IMR-90 (cell line): ENCODE measurements around the gene CGNL1. TPM values are rescaled to one million over a fixed set of nuclear protein-coding genes. Genes with fewer than 3 reads are reported as not detected.

Experiments used
- ATAC-seq: fragments of 200-7000 bp; cut with Tn5 transposase; 2 replicates; pipeline ENCODE4 v1.9.1; 2020; ENCODE audit warnings: low read depth, mild to moderate bottlenecking, moderate library complexity
- BruUV-seq: library from RNA; stranded (reverse); fragments of 400-500 nt; replicated peaks from 2 replicates; lab custom pipeline; 2021; lab: Mats Ljungman, UMichigan
- CTCF ChIA-PET: fragments of 300-600 bp; formaldehyde crosslinking; extraction: SDS; loops from one replicate; lab custom pipeline; 2021; ENCODE audit warnings: antibody characterized with exemption; lab: Yijun Ruan, JAX
- POLR2A ChIA-PET: fragments of 300-600 bp; sonication (Branson Sonifier 250); formaldehyde crosslinking; loops from one replicate; lab custom pipeline; 2022; ENCODE audit warnings: antibody characterized with exemption; ENCODE audit not compliant: unreplicated experiment; lab: Charles Lee
- DNase-seq: peaks from one replicate; pipeline ENCODE4 v3.0.0; 2013
- H2AFZ ChIP-seq: replicated peaks from 2 replicates; pipeline ENCODE3; 2013; ENCODE audit warnings: low read length, mild to moderate bottlenecking; ENCODE audit not compliant: poor library complexity
- H2AK5ac ChIP-seq: 2 replicates; pipeline ENCODE4 v1.6.1; 2013; ENCODE audit warnings: low read depth, low read length, inconsistent platforms
- H2AK9ac ChIP-seq: replicated peaks from 2 replicates; pipeline ENCODE3; 2013; ENCODE audit warnings: mild to moderate bottlenecking, low read depth, low read length, moderate library complexity; ENCODE audit not compliant: poor library complexity
- H2BK120ac ChIP-seq: 2 replicates; pipeline ENCODE4 v1.6.1; 2013; ENCODE audit warnings: low read depth, low read length, inconsistent platforms
- H2BK15ac ChIP-seq: 3 replicates; pipeline ENCODE4 v1.6.1; 2013; ENCODE audit warnings: low read depth, low read length, inconsistent platforms
- H2BK20ac ChIP-seq: 2 replicates; pipeline ENCODE4 v1.6.1; 2013; ENCODE audit warnings: low read depth, mild to moderate bottlenecking, inconsistent platforms, low read length, moderate library complexity
- H2BK5ac ChIP-seq: 2 replicates; pipeline ENCODE4 v1.6.1; 2013; ENCODE audit warnings: mild to moderate bottlenecking, low read depth, low read length, inconsistent platforms; ENCODE audit not compliant: poor library complexity, severe bottlenecking
- H3K14ac ChIP-seq: replicated peaks from 2 replicates; pipeline ENCODE4 v1.6.1; 2013; ENCODE audit warnings: low read depth, low read length, inconsistent platforms
- H3K18ac ChIP-seq: 2 replicates; pipeline ENCODE4 v1.6.1; 2013; ENCODE audit warnings: low read depth, low read length, control low read depth
- H3K23ac ChIP-seq: 2 replicates; pipeline ENCODE4 v1.6.1; 2013; ENCODE audit warnings: low read depth, low read length, inconsistent platforms
- H3K27ac ChIP-seq: 2 replicates; pipeline ENCODE4 v1.5.1; 2013; ENCODE audit warnings: mild to moderate bottlenecking, control low read depth, low read length; ENCODE audit not compliant: insufficient read depth
- H3K27me3 ChIP-seq: 2 replicates; pipeline ENCODE4 v1.6.1; 2013; ENCODE audit warnings: low read length; ENCODE audit not compliant: control insufficient read depth, insufficient read depth
- H3K36me3 ChIP-seq: 2 replicates; pipeline ENCODE4 v1.6.1; 2013; ENCODE audit warnings: low read length, mixed read lengths; ENCODE audit not compliant: control insufficient read depth, insufficient read depth
- H3K4ac ChIP-seq: 2 replicates; pipeline ENCODE4 v1.6.1; 2013; ENCODE audit warnings: low read depth, low read length, inconsistent platforms
- H3K4me1 ChIP-seq: 2 replicates; pipeline ENCODE4 v1.6.1; 2013; ENCODE audit warnings: low read length, mixed read lengths; ENCODE audit not compliant: control insufficient read depth, insufficient read depth
- H3K4me2 ChIP-seq: 2 replicates; pipeline ENCODE4 v1.6.1; 2013; ENCODE audit warnings: low read depth, mild to moderate bottlenecking, control low read depth, low read length, moderate library complexity
- H3K4me3 ChIP-seq: 2 replicates; pipeline ENCODE4 v1.5.1; 2013; ENCODE audit warnings: low read depth, mild to moderate bottlenecking, control low read depth, low read length, moderate library complexity; ENCODE audit not compliant: insufficient read depth
- H3K56ac ChIP-seq: 2 replicates; pipeline ENCODE4 v1.6.1; 2013; ENCODE audit warnings: low read length, inconsistent platforms; ENCODE audit not compliant: insufficient read depth; ENCODE audit errors: extremely low read depth
- H3K79me1 ChIP-seq, 2 experiments: 2 replicates each; pipeline ENCODE4 v1.6.1; 2013; ENCODE audit warnings: low read length in 2 of 2, inconsistent platforms in 1 of 2, low read depth in 1 of 2
- H3K9ac ChIP-seq: 2 replicates; pipeline ENCODE4 v1.6.1; 2013; ENCODE audit warnings: low read depth, low read length, control low read depth
- H3K9me1 ChIP-seq: 2 replicates; pipeline ENCODE4 v1.6.1; 2013; ENCODE audit warnings: low read length, inconsistent platforms; ENCODE audit not compliant: insufficient read depth
- H3K9me3 ChIP-seq: 2 replicates; pipeline ENCODE4 v1.6.1; 2013; ENCODE audit warnings: low read length; ENCODE audit not compliant: control insufficient read depth, insufficient read depth
- H4K20me1 ChIP-seq: 2 replicates; pipeline ENCODE4 v1.6.1; 2013; ENCODE audit warnings: low read length, inconsistent platforms; ENCODE audit not compliant: insufficient read depth
- H4K5ac ChIP-seq: 2 replicates; pipeline ENCODE4 v1.6.1; 2013; ENCODE audit warnings: mild to moderate bottlenecking, low read depth, low read length, control low read depth
- H4K8ac ChIP-seq, 2 experiments: 2 replicates each; pipeline ENCODE4 v1.6.1; 2013; ENCODE audit warnings: low read depth in 2 of 2, low read length in 2 of 2, control low read depth in 1 of 2, inconsistent platforms in 1 of 2
- H4K91ac ChIP-seq: 2 replicates; pipeline ENCODE4 v1.6.1; 2013; ENCODE audit warnings: low read depth, low read length, inconsistent platforms; ENCODE audit not compliant: insufficient read depth
- BHLHE40 ChIP-seq: fragments of 150-350 bp; IDR thresholded peaks from 2 replicates; pipeline ENCODE4 v1.6.1; 2016; ENCODE audit warnings: mild to moderate bottlenecking, low read depth, low read length
- CEBPB ChIP-seq: IDR thresholded peaks from 2 replicates; pipeline ENCODE4 v1.6.1; 2012; ENCODE audit warnings: low read depth, low read length, improper control_type of control experiment
- CHD1 ChIP-seq: IDR thresholded peaks from 2 replicates; pipeline ENCODE4 v1.6.1; 2012; ENCODE audit warnings: low read depth, low read length, improper control_type of control experiment
- FOS ChIP-seq: fragments of 150-350 bp; IDR thresholded peaks from 2 replicates; pipeline ENCODE4 v1.6.1; 2016; ENCODE audit warnings: low read depth, low read length
- MAFK ChIP-seq: IDR thresholded peaks from 2 replicates; pipeline ENCODE4 v1.6.1; 2012; ENCODE audit warnings: low read depth, low read length, improper control_type of control experiment
- MAZ ChIP-seq: IDR thresholded peaks from 2 replicates; pipeline ENCODE4 v1.6.1; 2012; ENCODE audit warnings: low read depth, mild to moderate bottlenecking, low read length, improper control_type of control experiment, moderate library complexity, borderline replicate concordance
- MXI1 ChIP-seq: IDR thresholded peaks from 2 replicates; pipeline ENCODE4 v1.6.1; 2012; ENCODE audit warnings: low read depth, mild to moderate bottlenecking, low read length, moderate library complexity, borderline replicate concordance
- NFE2L2 ChIP-seq: fragments of 150-350 bp; IDR thresholded peaks from 2 replicates; pipeline ENCODE4 v1.6.1; 2016; ENCODE audit warnings: low read depth, mild to moderate bottlenecking, low read length
- POLR2A ChIP-seq: IDR thresholded peaks from 2 replicates; pipeline ENCODE4 v1.6.1; 2012; ENCODE audit warnings: mild to moderate bottlenecking, low read depth, low read length
- RAD21 ChIP-seq: IDR thresholded peaks from 2 replicates; pipeline ENCODE4 v1.6.1; 2012; ENCODE audit warnings: low read length, improper control_type of control experiment
- RCOR1 ChIP-seq: IDR thresholded peaks from 2 replicates; pipeline ENCODE4 v1.6.1; 2012; ENCODE audit warnings: mild to moderate bottlenecking, low read length, improper control_type of control experiment; ENCODE audit not compliant: insufficient replicate concordance
- RFX5 ChIP-seq: IDR thresholded peaks from 2 replicates; pipeline ENCODE4 v1.8.0; 2012; ENCODE audit warnings: low read depth, mild to moderate bottlenecking, low read length, moderate library complexity
- SMC3 ChIP-seq: fragments of 150-350 bp; IDR thresholded peaks from 2 replicates; pipeline ENCODE4 v1.6.1; 2016; ENCODE audit warnings: low read depth, mild to moderate bottlenecking, antibody characterized with exemption, low read length, moderate library complexity
- WGBS, 2 experiments: methylation state at CpG; one replicate each; pipeline versions ENCODE4 v1.1.5 to v1.1.7; 2013; ENCODE audit warnings: missing lambda C conversion rate in 2 of 2; ENCODE audit not compliant: insufficient read length in 1 of 2; ENCODE audit errors: extremely low coverage in 2 of 2; 5-methylcytosine and 5-hydroxymethylcytosine counted together
- dilution Hi-C: fragments of 300-500 bp; cut with HindIII; formaldehyde crosslinking; loops from one replicate; pipeline ENCODE4 v1.14.3; 2018; ENCODE audit warnings: low sequenced_read_pairs; ENCODE audit not compliant: unreplicated experiment
- in situ Hi-C: fragments of 300-500 bp; cut with MboI; formaldehyde crosslinking; loops from 3 replicates; pipeline ENCODE4 v1.14.3; 2019; ENCODE audit warnings: low sequenced_read_pairs, inconsistent platforms, mixed read lengths
- intact Hi-C: fragments of 100-400 bp; cut with micrococcal nuclease; formaldehyde crosslinking; loops from 2 replicates; pipeline ENCODE4 v1.10.0; 2022
- polyA plus RNA-seq, 3 experiments: library from polyadenylated mRNA; depleted of rRNA; stranded (reverse); fragments of >200 nt; gene quantifications; 2 replicates each; pipeline ENCODE4 v1.2.3, GENCODE V29; 2012; ENCODE audit warnings: low replicate concordance in 1 of 3
- total RNA-seq: library from RNA; depleted of rRNA; stranded (reverse); fragments of >200 nt; gene quantifications from 2 replicates; pipeline ENCODE4 v1.2.3, GENCODE V29; 2012
- TF ChIP-seq, protein P1 (sequence below): conservative IDR thresholded peaks from 2 replicates; pipeline ENCODE4 v1.5.1; 2012; ENCODE audit warnings: mild to moderate bottlenecking, low read depth, low read length, improper control_type of control experiment
- TF ChIP-seq, protein P2 (sequence below): fragments of 150-350 bp; IDR thresholded peaks from 2 replicates; pipeline ENCODE4 v1.6.1; 2016; ENCODE audit warnings: low read depth, mild to moderate bottlenecking, low read length, moderate library complexity, borderline replicate concordance
- TF ChIP-seq, protein P3 (sequence below): fragments of 150-350 bp; IDR thresholded peaks from 2 replicates; pipeline ENCODE4 v1.6.1; 2017; ENCODE audit warnings: mild to moderate bottlenecking, antibody characterized with exemption, low read length, low read depth

Gene CGNL1
- total and polyA plus RNA-seq, 2 of the 4 experiments (the other 2 are of a cell fraction) = 0.07 to 0.18 TPM

DNA sequence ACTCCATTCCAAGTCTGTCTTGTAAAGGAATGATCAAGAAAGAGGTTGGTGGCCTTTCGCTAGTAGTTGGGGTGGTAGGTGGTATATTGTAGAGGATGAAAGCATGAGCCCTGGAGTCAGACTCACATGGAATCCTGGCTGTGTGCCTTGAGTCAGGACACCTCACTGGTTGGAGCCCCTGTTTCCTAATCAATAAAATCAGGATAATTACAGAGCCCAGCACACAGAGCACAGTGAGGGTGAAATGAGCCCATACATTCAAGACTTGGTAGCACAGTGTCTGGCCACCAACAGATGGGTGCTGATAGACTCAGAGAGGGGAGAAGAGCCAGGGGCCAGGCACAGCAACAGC, 120.3 kb downstream of the CGNL1 start:
- Histone ChIP-seq H3K9me3 (no peaks in the 10 kb centered on the region), H3K4me1 (no peaks in the 10 kb centered on the region), H3K4ac (no peak overlapping the region), H3K4me3 (no peak overlapping the region), H2AK5ac (no peak overlapping the region), H2BK15ac (no peak overlapping the region), H3K9ac (no peak overlapping the region), H4K8ac (no peak overlapping the region), H3K9me1 (no peaks in the 10 kb centered on the region), H3K27ac (no peak overlapping the region), H4K91ac (no peak overlapping the region), H3K23ac (no peak overlapping the region), H3K18ac (no peak overlapping the region), H3K79me1 (no peaks in the 10 kb centered on the region), H2AK9ac (no peak overlapping the region), H2BK120ac (no peak overlapping the region), H3K14ac (no peak overlapping the region), H2BK5ac (no peak overlapping the region), H3K36me3 (no peaks in the 10 kb centered on the region), H2BK20ac (no peak overlapping the region), H3K4me2 (no peak overlapping the region), H3K27me3 (no peaks in the 10 kb centered on the region), H3K56ac (no peak overlapping the region), H2AFZ (peak overlapping the region; percentile 5), H4K5ac (no peak overlapping the region), H4K20me1 (no peaks in the 10 kb centered on the region)
- DNase-seq (no peak), ATAC-seq (no peak)
- dilution Hi-C loops (no loop called here), intact Hi-C loops (no loop called here), in situ Hi-C loops (no loop called here)
- BruUV-seq = no TSS peak
- POLR2A ChIA-PET = no interaction called here
- TF ChIP-seq FOS (no peak), NFE2L2 (no peak), MAZ (no peak), BHLHE40 (no peak), RAD21 (no peak), POLR2A (no peak), MXI1 (no peak), MAFK (no peak), RFX5 (no peak), RCOR1 (no peak), CEBPB (no peak), SMC3 (no peak), CHD1 (no peak)
- TF ChIP-seq, protein P1, sequence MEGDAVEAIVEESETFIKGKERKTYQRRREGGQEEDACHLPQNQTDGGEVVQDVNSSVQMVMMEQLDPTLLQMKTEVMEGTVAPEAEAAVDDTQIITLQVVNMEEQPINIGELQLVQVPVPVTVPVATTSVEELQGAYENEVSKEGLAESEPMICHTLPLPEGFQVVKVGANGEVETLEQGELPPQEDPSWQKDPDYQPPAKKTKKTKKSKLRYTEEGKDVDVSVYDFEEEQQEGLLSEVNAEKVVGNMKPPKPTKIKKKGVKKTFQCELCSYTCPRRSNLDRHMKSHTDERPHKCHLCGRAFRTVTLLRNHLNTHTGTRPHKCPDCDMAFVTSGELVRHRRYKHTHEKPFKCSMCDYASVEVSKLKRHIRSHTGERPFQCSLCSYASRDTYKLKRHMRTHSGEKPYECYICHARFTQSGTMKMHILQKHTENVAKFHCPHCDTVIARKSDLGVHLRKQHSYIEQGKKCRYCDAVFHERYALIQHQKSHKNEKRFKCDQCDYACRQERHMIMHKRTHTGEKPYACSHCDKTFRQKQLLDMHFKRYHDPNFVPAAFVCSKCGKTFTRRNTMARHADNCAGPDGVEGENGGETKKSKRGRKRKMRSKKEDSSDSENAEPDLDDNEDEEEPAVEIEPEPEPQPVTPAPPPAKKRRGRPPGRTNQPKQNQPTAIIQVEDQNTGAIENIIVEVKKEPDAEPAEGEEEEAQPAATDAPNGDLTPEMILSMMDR = no peak
- TF ChIP-seq, protein P2, sequence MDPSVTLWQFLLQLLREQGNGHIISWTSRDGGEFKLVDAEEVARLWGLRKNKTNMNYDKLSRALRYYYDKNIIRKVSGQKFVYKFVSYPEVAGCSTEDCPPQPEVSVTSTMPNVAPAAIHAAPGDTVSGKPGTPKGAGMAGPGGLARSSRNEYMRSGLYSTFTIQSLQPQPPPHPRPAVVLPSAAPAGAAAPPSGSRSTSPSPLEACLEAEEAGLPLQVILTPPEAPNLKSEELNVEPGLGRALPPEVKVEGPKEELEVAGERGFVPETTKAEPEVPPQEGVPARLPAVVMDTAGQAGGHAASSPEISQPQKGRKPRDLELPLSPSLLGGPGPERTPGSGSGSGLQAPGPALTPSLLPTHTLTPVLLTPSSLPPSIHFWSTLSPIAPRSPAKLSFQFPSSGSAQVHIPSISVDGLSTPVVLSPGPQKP = no peak
- TF ChIP-seq, protein P3, sequence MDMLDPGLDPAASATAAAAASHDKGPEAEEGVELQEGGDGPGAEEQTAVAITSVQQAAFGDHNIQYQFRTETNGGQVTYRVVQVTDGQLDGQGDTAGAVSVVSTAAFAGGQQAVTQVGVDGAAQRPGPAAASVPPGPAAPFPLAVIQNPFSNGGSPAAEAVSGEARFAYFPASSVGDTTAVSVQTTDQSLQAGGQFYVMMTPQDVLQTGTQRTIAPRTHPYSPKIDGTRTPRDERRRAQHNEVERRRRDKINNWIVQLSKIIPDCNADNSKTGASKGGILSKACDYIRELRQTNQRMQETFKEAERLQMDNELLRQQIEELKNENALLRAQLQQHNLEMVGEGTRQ = no peak
- WGBS, 2 experiments = no CpG with 5 or more reads among the region's 1 CpG
- CTCF ChIA-PET = no interaction called here
